Nephron progenitor cell (in vitro differentiated cells): ENCODE results near the gene CAMK2G.

Experiments used
- DNase-seq: peaks from one replicate; pipeline ENCODE4 v3.0.0; 2021
- H3K27ac Mint-ChIP-seq: 2 replicates; pipeline ENCODE4 v1.8.0; 2021; ENCODE audit warnings: mild to moderate bottlenecking, moderate library complexity, mixed read lengths
- H3K27me3 Mint-ChIP-seq: 2 replicates; pipeline ENCODE4 v1.8.0; 2021; ENCODE audit warnings: mild to moderate bottlenecking, low read depth, mixed read lengths; ENCODE audit not compliant: poor library complexity
- H3K36me3 Mint-ChIP-seq: 2 replicates; pipeline ENCODE4 v1.8.0; 2021; ENCODE audit warnings: low read depth, mixed read lengths
- H3K4me1 Mint-ChIP-seq: 2 replicates; pipeline ENCODE4 v1.8.0; 2021; ENCODE audit warnings: mixed read lengths
- H3K4me3 Mint-ChIP-seq: 2 replicates; pipeline ENCODE4 v1.8.0; 2021; ENCODE audit warnings: mild to moderate bottlenecking, moderate library complexity, mixed read lengths
- H3K9me3 Mint-ChIP-seq: 2 replicates; pipeline ENCODE4 v1.8.0; 2021; ENCODE audit warnings: mild to moderate bottlenecking, moderate library complexity, mixed read lengths
- TF ChIP-seq, protein P1 (sequence below): fragments of 200-600 bp; sonication (generic); IDR thresholded peaks from 2 replicates; pipeline ENCODE4 v1.5.0; 2021; ENCODE audit warnings: antibody characterized with exemption

The CAMK2G gene

DNA sequence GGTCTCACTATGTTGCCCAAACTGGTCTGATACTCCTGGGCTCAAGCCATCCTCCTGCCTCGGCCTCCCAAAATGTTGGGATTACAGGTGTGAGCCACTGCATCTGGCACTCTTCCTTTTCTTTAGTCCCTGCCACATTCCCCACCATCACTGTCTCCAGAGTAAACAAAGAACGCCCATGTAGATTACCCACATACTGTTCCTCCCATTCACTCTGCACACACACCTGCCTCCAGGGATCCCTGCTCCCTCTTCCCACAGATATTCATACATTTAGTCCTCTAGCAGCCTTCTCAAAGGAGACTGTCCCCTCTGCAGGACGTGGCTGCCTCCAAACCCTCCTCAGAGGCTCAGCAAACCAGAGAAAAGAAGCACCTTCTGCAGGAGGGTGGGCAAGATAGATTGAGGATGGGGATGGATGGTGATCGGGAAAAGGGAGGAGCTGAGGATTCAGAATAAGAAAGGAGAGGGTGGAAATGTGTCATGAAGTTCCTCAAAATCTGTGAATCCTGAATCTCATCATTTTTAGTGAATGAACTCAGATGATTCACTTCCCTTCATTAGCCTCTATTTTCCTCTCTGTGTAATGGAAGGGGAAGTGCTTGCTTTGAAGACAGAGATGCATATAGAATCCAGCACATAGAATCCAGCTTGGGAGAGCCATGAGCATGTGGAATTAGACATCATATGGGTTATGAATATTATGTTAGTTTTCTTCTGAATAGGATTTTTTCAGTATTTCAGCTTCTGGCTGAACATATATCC, 31.1 kb upstream of the CAMK2G start:
- Mint-ChIP-seq H3K4me1 (peaks cover 44% of the 10 kb centered on the region), H3K4me3 (no peak overlapping the region), H3K27me3 (peaks cover 16% of the 10 kb centered on the region), H3K9me3 (no peaks in the 10 kb centered on the region), H3K36me3 (no peaks in the 10 kb centered on the region), H3K27ac (no peak overlapping the region)
- TF ChIP-seq, protein P1, sequence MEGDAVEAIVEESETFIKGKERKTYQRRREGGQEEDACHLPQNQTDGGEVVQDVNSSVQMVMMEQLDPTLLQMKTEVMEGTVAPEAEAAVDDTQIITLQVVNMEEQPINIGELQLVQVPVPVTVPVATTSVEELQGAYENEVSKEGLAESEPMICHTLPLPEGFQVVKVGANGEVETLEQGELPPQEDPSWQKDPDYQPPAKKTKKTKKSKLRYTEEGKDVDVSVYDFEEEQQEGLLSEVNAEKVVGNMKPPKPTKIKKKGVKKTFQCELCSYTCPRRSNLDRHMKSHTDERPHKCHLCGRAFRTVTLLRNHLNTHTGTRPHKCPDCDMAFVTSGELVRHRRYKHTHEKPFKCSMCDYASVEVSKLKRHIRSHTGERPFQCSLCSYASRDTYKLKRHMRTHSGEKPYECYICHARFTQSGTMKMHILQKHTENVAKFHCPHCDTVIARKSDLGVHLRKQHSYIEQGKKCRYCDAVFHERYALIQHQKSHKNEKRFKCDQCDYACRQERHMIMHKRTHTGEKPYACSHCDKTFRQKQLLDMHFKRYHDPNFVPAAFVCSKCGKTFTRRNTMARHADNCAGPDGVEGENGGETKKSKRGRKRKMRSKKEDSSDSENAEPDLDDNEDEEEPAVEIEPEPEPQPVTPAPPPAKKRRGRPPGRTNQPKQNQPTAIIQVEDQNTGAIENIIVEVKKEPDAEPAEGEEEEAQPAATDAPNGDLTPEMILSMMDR, result no peak
- DNase-seq, result no peak

DNA sequence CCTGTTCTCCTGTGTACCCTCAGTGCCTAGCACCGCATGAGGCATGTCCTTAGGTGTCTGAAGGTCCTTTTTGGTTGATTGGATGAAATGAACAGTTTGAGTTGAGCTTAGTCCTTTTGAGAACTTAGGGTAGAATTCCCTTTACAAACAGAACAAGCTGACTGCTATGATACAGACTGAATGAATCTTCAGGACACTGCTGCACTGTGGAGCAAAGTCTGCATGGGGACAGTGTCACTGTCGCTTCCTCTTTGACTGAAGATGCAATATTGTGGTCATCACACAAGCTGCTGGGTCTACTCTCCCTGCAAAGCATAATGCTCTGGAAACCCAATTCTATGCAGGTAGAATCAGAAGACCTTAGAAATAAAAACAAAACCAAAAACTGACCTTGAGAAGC, 28.0 kb upstream of the CAMK2G start:
- peaks cover 12% of the 10 kb centered on the region for H3K27me3 Mint-ChIP-seq
- no peak overlapping the region for H3K27ac Mint-ChIP-seq
- H3K4me1 Mint-ChIP-seq, result peaks cover 18% of the 10 kb centered on the region
- no peaks in the 10 kb centered on the region for H3K9me3 Mint-ChIP-seq
- H3K36me3 Mint-ChIP-seq, result no peaks in the 10 kb centered on the region
- TF ChIP-seq, protein P1, result no peak
- DNase-seq, result no peak
- no peak overlapping the region for H3K4me3 Mint-ChIP-seq

DNA sequence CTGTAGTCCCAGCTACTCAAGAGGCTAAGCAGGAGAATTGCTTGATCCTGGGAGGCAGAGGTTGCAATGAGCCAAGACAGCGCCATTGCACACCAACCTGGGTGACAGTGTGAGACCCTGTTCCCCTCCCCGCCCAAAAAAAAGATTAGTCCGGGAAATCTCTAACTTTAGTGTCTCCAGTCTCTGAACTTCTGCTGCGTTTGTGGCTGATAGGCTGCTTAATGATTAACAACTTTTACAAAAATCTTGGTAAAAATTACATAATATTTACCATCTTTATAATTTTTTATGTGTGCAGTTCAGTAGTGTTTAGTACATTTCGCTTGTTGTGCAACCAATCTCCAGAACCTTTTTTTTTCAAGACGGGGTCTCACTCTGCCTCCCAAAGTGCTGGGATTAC, 26.9 kb upstream of the CAMK2G start:
- H3K9me3 Mint-ChIP-seq, result no peaks in the 10 kb centered on the region
- H3K4me3 Mint-ChIP-seq, result no peak overlapping the region
- no peak for DNase-seq
- H3K4me1 Mint-ChIP-seq, result peaks cover 7% of the 10 kb centered on the region
- peaks cover 12% of the 10 kb centered on the region for H3K27me3 Mint-ChIP-seq
- TF ChIP-seq, protein P1, result no peak
- no peaks in the 10 kb centered on the region for H3K36me3 Mint-ChIP-seq
- H3K27ac Mint-ChIP-seq, result no peak overlapping the region

DNA sequence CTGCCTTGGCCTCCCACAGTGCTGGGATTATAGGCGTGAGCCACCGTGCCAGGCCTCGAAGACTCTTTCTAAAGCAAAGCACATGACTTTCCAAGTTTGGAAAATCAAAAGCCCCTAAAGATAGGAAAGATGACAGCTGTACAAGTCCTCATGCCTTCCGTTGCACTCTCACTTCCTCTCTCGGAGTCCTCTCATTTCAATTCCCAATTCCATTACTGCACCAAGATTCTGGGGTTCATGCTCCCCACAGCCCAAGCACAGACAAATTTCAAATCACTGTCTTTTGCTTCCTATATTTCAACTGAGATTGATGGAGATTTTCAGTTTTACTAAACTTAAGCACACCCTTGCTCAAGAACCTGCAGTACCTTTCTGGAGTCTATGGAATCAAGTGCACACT, 25.7 kb upstream of the CAMK2G start:
- TF ChIP-seq, protein P1, result no peak
- Mint-ChIP-seq H3K27ac (peak overlapping the region; percentile 13), H3K4me1 (no peaks in the 10 kb centered on the region), H3K27me3 (peaks cover 8% of the 10 kb centered on the region), H3K36me3 (no peaks in the 10 kb centered on the region), H3K4me3 (no peak overlapping the region), H3K9me3 (no peaks in the 10 kb centered on the region)
- no peak for DNase-seq

DNA sequence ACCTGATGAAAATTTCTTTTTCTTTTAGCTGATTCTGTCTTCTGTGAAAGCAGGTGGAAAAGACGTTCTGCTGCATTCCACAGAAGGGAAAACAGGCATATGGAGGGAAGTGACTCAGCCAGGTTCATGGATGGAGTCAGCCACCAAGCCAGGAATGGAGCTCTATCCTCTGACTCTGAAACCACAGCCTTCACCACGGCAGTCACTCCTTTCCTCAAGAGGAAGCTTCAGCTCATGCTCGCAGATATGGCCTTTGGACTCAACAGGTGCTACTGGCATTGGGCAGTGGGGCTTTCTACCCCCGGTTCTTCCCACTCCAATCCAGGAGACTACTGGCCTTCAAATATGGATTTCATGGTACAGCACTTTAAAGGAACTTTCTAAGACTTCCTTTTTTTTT, 25.1 kb upstream of the CAMK2G start:
- Mint-ChIP-seq H3K27me3 (peaks cover 8% of the 10 kb centered on the region), H3K4me1 (no peaks in the 10 kb centered on the region), H3K9me3 (no peaks in the 10 kb centered on the region), H3K4me3 (no peak overlapping the region), H3K27ac (peak overlapping the region; percentile 52), H3K36me3 (no peaks in the 10 kb centered on the region)
- DNase-seq, result no peak
- TF ChIP-seq, protein P1, result no peak
